Tibial nerve (tissue), 4 donors: ENCODE results near the gene NONO. TPM values are rescaled to one million over a fixed set of nuclear protein-coding genes. Genes with fewer than 3 reads are reported as not detected.
A peak's percentile ranks its signal among the peaks of the same experiment; 100 is the strongest.
"Not testable (repeated sequence)": the region's sequence is repeated elsewhere in the genome, so short reads cannot be mapped to it uniquely, and the experiment has no call there.

Source experiments
- DNase-seq, 2 donors: peaks; one replicate each; pipeline ENCODE4 v3.0.0-alpha.2; 2019; ENCODE audit warnings: low spot score in 2 of 2
- H3K27ac ChIP-seq, 4 donors: fragments of 200-600 bp; sonication (generic) in 3 of 4; one replicate each; pipeline ENCODE4 v1.5.1; 2017 to 2019; ENCODE audit warnings: mild to moderate bottlenecking in 1 of 4
- H3K27me3 ChIP-seq, 2 donors: fragments of 200-600 bp; sonication (generic) in 1 of 2; one replicate each; pipeline versions ENCODE4 v1.5.1 to v1.6.0; 2017 to 2019
- H3K36me3 ChIP-seq, 3 donors: fragments of 200-600 bp; sonication (generic); one replicate each; pipeline ENCODE4 v1.5.1; 2018 to 2019
- H3K4me1 ChIP-seq, 4 donors: fragments of 200-600 bp; sonication (generic) in 3 of 4; one replicate each; pipeline ENCODE4 v1.5.1; 2017 to 2019
- H3K4me3 ChIP-seq, 4 donors: fragments of 200-600 bp; sonication (generic) in 3 of 4; one replicate each; pipeline ENCODE4 v1.5.1; 2017 to 2019; ENCODE audit warnings: mild to moderate bottlenecking in 1 of 4, moderate library complexity in 1 of 4
- H3K9me3 ChIP-seq, 4 donors: fragments of 200-600 bp; sonication (generic) in 3 of 4; one replicate each; pipeline ENCODE4 v1.5.1; 2017 to 2019
- CTCF ChIP-seq, 5 experiments: fragments of 200-600 bp in 3 of 5; fragments of 450-650 bp in 2 of 5; sonication (generic) in 3 of 5; IDR thresholded peaks; one replicate each; pipeline ENCODE4 v1.5.1; 2016 to 2019; ENCODE audit warnings: antibody characterized with exemption in 5 of 5, mild to moderate bottlenecking in 3 of 5, moderate library complexity in 2 of 5
- EP300 ChIP-seq, 2 donors: sonication (generic); formaldehyde crosslinking; IDR thresholded peaks; one replicate each; pipeline ENCODE4 v1.6.1; 2017; ENCODE audit warnings: antibody characterized with exemption in 2 of 2, mild to moderate bottlenecking in 1 of 2
- POLR2A ChIP-seq, 2 donors: fragments of 450-650 bp; IDR thresholded peaks; one replicate each; pipeline ENCODE4 v1.6.1; 2017; ENCODE audit warnings: antibody characterized with exemption in 2 of 2, mild to moderate bottlenecking in 2 of 2, moderate library complexity in 2 of 2
- WGBS, 2 donors: methylation state at CpG; one replicate each; pipeline ENCODE4 v1.1.5; 2018; 5-methylcytosine and 5-hydroxymethylcytosine counted together
- total RNA-seq, 4 donors: library from RNA; depleted of rRNA; stranded (reverse); fragments of >200 nt; gene quantifications; one replicate each; pipeline ENCODE4 v1.1.0, GENCODE V29; 2016

The NONO gene
- total RNA-seq, 4 donors from 2014 or later: 180 to 247 (median 218) TPM

- TF ChIP-seq CTCF (IDR thresholded peaks at IDR 0.05) (peak in 4 of 5 experiments; percentile 19 to 49 (median 34)), POLR2A (IDR thresholded peaks at IDR 0.05) (no peak)
- DNase-seq: peak in 1 of 2 donors; percentile 10
- WGBS, 2 donors: 0 to 41% methylated on average over 18 to 35 of the region's 35 CpGs
Measured at GRCh38 chrX:71253253-71254091, 30.0 kb upstream of the NONO start.

GRCh38 chrX:71254092-71254963 lies 29.1 kb upstream of the NONO start, which contains the start of gene ZMYM3:
TSS of gene ZMYM3 (minus strand) at chrX:71254140. CDS start at chrX:71253255, 885 bp downstream.
- Histone ChIP-seq H3K27me3 (no peaks in the 10 kb centered on the region), H3K36me3 (peaks cover 0 to 13% (median 0%) of the 10 kb centered on the region in 3 donors), H3K4me1 (peaks cover 0 to 25% (median 8%) of the 10 kb centered on the region in 4 donors), H3K9me3 (no peaks in the 10 kb centered on the region), H3K4me3 (peak within 1 kb of the TSS; percentile 48 to 69 (median 60)), H3K27ac (peak within 1 kb of the TSS; percentile 70 to 92 (median 86))
- 0 to 44% methylated on average over 13 to 46 of the region's 54 CpGs for WGBS, 2 donors
- TF ChIP-seq EP300 (IDR thresholded peaks at IDR 0.05) (peak in 1 of 2 donors; percentile 62), CTCF (IDR thresholded peaks at IDR 0.05) (peak in 2 of 5 experiments; percentile 17 to 38), POLR2A (IDR thresholded peaks at IDR 0.05) (no peak)
- DNase-seq: peak; percentile 64 to 75

More at GRCh38 chrX:71253253-71254091, 30.0 kb upstream of the NONO start:
- Histone ChIP-seq H3K36me3 (peaks cover 0 to 22% (median 0%) of the 10 kb centered on the region in 3 donors), H3K9me3 (no peaks in the 10 kb centered on the region), H3K27me3 (no peaks in the 10 kb centered on the region), H3K4me1 (peaks cover 0 to 25% (median 8%) of the 10 kb centered on the region in 4 donors), H3K4me3 (peak overlapping the region; percentile 48 to 69 (median 60)), H3K27ac (peak overlapping the region; percentile 70 to 92 (median 86))

GRCh38 chrX:71256051-71256450 lies 27.4 kb upstream of the NONO start:
- TF ChIP-seq CTCF (IDR thresholded peaks at IDR 0.05) (no peak), POLR2A (IDR thresholded peaks at IDR 0.05) (no peak), EP300 (IDR thresholded peaks at IDR 0.05) (no peak)
- WGBS, 2 donors: 81% methylated on average over 6 of the region's 6 CpGs
- no peak overlapping the region for H3K4me3 ChIP-seq
- no peaks in the 10 kb centered on the region for H3K36me3 ChIP-seq
- peak overlapping the region in 3 of 4 donors; percentile 81 to 92 (median 91) for H3K27ac ChIP-seq
- peaks cover 0 to 25% (median 8%) of the 10 kb centered on the region in 4 donors for H3K4me1 ChIP-seq
- H3K27me3 ChIP-seq: no peaks in the 10 kb centered on the region
- DNase-seq: no peak
- no peaks in the 10 kb centered on the region for H3K9me3 ChIP-seq

- DNase-seq: no peak
- WGBS, 2 donors: 82 to 88% methylated on average over 4 of the region's 4 CpGs
- Histone ChIP-seq H3K27me3 (no peaks in the 10 kb centered on the region), H3K27ac (no peak overlapping the region), H3K4me3 (no peak overlapping the region), H3K9me3 (no peaks in the 10 kb centered on the region), H3K4me1 (peaks cover 0 to 19% (median 8%) of the 10 kb centered on the region in 4 donors), H3K36me3 (no peaks in the 10 kb centered on the region)
- TF ChIP-seq EP300 (IDR thresholded peaks at IDR 0.05) (no peak), POLR2A (IDR thresholded peaks at IDR 0.05) (no peak), CTCF (IDR thresholded peaks at IDR 0.05) (no peak)
Measured at GRCh38 chrX:71256856-71257255, 26.6 kb upstream of the NONO start.

- not testable (repeated sequence) for H3K27me3 ChIP-seq, DNase-seq
Measured at GRCh38 chrX:71268624-71269023, 14.8 kb upstream of the NONO start.

More at GRCh38 chrX:71268624-71269023, 14.8 kb upstream of the NONO start:
- not testable (repeated sequence) for H3K27ac ChIP-seq, H3K4me1 ChIP-seq, H3K9me3 ChIP-seq, H3K36me3 ChIP-seq, H3K4me3 ChIP-seq
